GM12878 (cell line): ENCODE results near the gene NTM. TPM values are rescaled to one million over a fixed set of nuclear protein-coding genes. Genes with fewer than 3 reads are reported as not detected.

Experiments used
- ATAC-seq: fragments of 200-7000 bp; cut with Tn5 transposase; 3 replicates; pipeline ENCODE4 v1.9.1; 2020; ENCODE audit warnings: mild to moderate bottlenecking, moderate library complexity
- BruUV-seq: library from RNA; stranded (reverse); fragments of 400-500 nt; replicated peaks from 2 replicates; lab custom pipeline; 2021; lab: Mats Ljungman, UMichigan
- CTCF ChIA-PET: fragments of 300-600 bp; sonication (Branson Sonifier 250); formaldehyde crosslinking; extraction: SDS; loops from one replicate; lab custom pipeline; 2021; ENCODE audit warnings: inconsistent platforms; lab: Yijun Ruan, JAX
- POLR2A ChIA-PET: fragments of 350-600 bp; formaldehyde crosslinking; extraction: SDS; loops from one replicate; lab custom pipeline; 2021; ENCODE audit warnings: inconsistent platforms; lab: Charles Lee
- RAD21 ChIA-PET: fragments of 300-600 bp; sonication (Branson Sonifier 250); formaldehyde crosslinking; loops from one replicate; lab custom pipeline; 2023; ENCODE audit warnings: antibody characterized with exemption; ENCODE audit not compliant: unreplicated experiment; lab: Charles Lee
- SMC1A ChIA-PET: fragments of 300-600 bp; sonication (Branson Sonifier 250); formaldehyde crosslinking; loops from one replicate; lab custom pipeline; 2023; ENCODE audit not compliant: unreplicated experiment, uncharacterized antibody; lab: Charles Lee
- DNase-seq: peaks from one replicate; pipeline ENCODE4 v3.0.0-alpha.2; 2011; ENCODE audit warnings: low read depth, low spot score
- FAIRE-seq: peaks from 3 replicates; lab custom pipeline; 2011; peaks lifted over from hg19 to GRCh38; lab: Jason Lieb, UNC
- H2AFZ ChIP-seq: 2 replicates; pipeline ENCODE4 v1.6.0; 2011; ENCODE audit warnings: low read depth, low read length, control low read depth; ENCODE audit not compliant: control insufficient read depth
- H3K27ac ChIP-seq: 2 replicates; pipeline ENCODE4 v1.5.1; 2011; ENCODE audit warnings: control low read depth; ENCODE audit not compliant: control insufficient read depth, insufficient read depth
- H3K27me3 ChIP-seq, 2 experiments: replicated peaks in 1 of 2; 2 replicates each; pipeline versions ENCODE4 v1.6.0 to v1.6.1; 2011; ENCODE audit warnings: low read length in 1 of 2; ENCODE audit not compliant: control insufficient read depth in 2 of 2, insufficient read depth in 2 of 2
- H3K36me3 ChIP-seq, 2 experiments: 2 replicates each; pipeline ENCODE4 v1.5.1; 2011; ENCODE audit warnings: low read length in 1 of 2; ENCODE audit not compliant: control insufficient read depth in 2 of 2, insufficient read depth in 2 of 2
- H3K4me1 ChIP-seq: 2 replicates; pipeline ENCODE4 v1.6.1; 2011; ENCODE audit warnings: mild to moderate bottlenecking, low read length, moderate library complexity, mixed read lengths; ENCODE audit not compliant: control insufficient read depth, insufficient read depth
- H3K4me2 ChIP-seq: 2 replicates; pipeline ENCODE4 v1.6.0; 2011; ENCODE audit warnings: control low read depth; ENCODE audit not compliant: control insufficient read depth, insufficient read depth
- H3K4me3 ChIP-seq: fragments of 200-600 bp; sonication (generic); 2 replicates; pipeline ENCODE4 v1.5.1; 2016
- H3K79me2 ChIP-seq: 2 replicates; pipeline ENCODE4 v1.6.0; 2011; ENCODE audit warnings: low read length; ENCODE audit not compliant: control insufficient read depth, insufficient read depth
- H3K9ac ChIP-seq: 2 replicates; pipeline ENCODE4 v1.8.0; 2011; ENCODE audit warnings: low read length, control low read depth, mixed read lengths; ENCODE audit not compliant: control insufficient read depth, insufficient read depth
- H3K9me3 ChIP-seq: replicated peaks from 3 replicates; pipeline ENCODE4 v1.5.1; 2011; ENCODE audit warnings: mild to moderate bottlenecking, low read length; ENCODE audit not compliant: control insufficient read depth, insufficient read depth
- H4K20me1 ChIP-seq: 2 replicates; pipeline ENCODE4 v1.6.0; 2011; ENCODE audit not compliant: control insufficient read depth, insufficient read depth
- CHD1 ChIP-seq: IDR thresholded peaks from 2 replicates; pipeline ENCODE4 v1.6.1; 2012; ENCODE audit warnings: low read depth, low read length, improper control_type of control experiment
- KDM1A ChIP-seq: fragments of 200-600 bp; sonication (generic); IDR thresholded peaks from 2 replicates; pipeline ENCODE4 v1.6.1; 2016; ENCODE audit warnings: borderline replicate concordance
- MXI1 ChIP-seq: fragments of 150-350 bp; IDR thresholded peaks from 2 replicates; pipeline ENCODE4 v1.6.1; 2011; ENCODE audit warnings: low read depth, mild to moderate bottlenecking, inconsistent platforms, low read length, improper control_type of control experiment
- SKIL ChIP-seq: fragments of 450-650 bp; IDR thresholded peaks from 2 replicates; pipeline ENCODE4 v1.6.1; 2017; ENCODE audit warnings: mild to moderate bottlenecking, low read depth, inconsistent platforms; ENCODE audit not compliant: poor library complexity, severe bottlenecking
- WGBS: methylation state at CpG from one replicate; pipeline ENCODE4 v1.1.6; 2016; ENCODE audit warnings: low lambda C conversion rate; ENCODE audit not compliant: insufficient replicate concordance, insufficient coverage; ENCODE audit errors: missing lambda C conversion rate; 5-methylcytosine and 5-hydroxymethylcytosine counted together
- in situ Hi-C: fragments of 300-500 bp; cut with MboI; formaldehyde crosslinking; loops from 9 replicates; pipeline ENCODE4 v1.14.3; 2018; ENCODE audit warnings: mixed read lengths
- intact Hi-C: fragments of 100-400 bp; cut with micrococcal nuclease; formaldehyde crosslinking; loops from one replicate; pipeline ENCODE4 v1.14.2; 2022; ENCODE audit not compliant: unreplicated experiment
- polyA plus RNA-seq, 11 experiments: library from polyadenylated mRNA; depleted of rRNA in 4 of 11; unstranded in 6 of 11; stranded (reverse) in 5 of 11; fragments of >200 nt; fragmentation: Nextera tagmentation in 4 of 11; fragmentation: Illumina TruSeq in 1 of 11; extraction: Ambion mirVana in 4 of 11; extraction: Trizol in 1 of 11; gene quantifications; 1 replicate in 1 of 11; 2 replicates in 10 of 11; pipeline versions ENCODE4 v1.2.1 to v1.2.3, GENCODE V29; 2011 to 2016; ENCODE audit warnings: inconsistent platforms in 2 of 11, missing spikeins in 2 of 11, low read depth in 1 of 11
- total RNA-seq, 4 experiments: library from RNA; depleted of rRNA in 3 of 4; stranded (reverse); fragments of >200 nt in 3 of 4; fragmentation: Illumina TruSeq in 1 of 4; extraction: Trizol in 1 of 4; gene quantifications; 2 replicates each; pipeline versions ENCODE4 v1.2.1 to v1.2.3, GENCODE V29; 2013 to 2021
- TF ChIP-seq, protein P1 (sequence below): fragments of 450-650 bp; IDR thresholded peaks from 2 replicates; pipeline ENCODE4 v1.6.1; 2017; ENCODE audit warnings: mild to moderate bottlenecking, moderate library complexity

NTM gene
- total and polyA plus RNA-seq, 10 of the 15 experiments (the other 5 are each of a cell fraction or from before 2014, with no cell fraction given), result not detected

DNA sequence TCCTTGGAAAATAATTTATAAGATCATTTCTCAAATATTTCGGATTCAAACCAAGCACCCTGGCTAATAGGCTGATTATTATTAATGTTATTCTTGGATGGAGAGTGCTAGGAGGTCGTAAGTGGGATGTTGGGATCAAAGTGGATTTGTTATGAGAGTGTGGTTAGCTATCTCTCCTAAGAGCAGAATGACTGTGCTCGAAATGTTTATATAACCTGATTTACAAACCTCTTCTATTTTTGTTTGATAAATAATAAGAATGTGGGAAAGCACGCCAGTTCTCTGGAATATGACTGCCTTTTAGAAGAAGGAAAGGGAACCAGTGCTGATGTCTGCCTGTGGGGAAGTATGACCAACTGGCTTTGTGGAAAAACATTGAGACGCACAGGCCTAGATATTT, 527.5 kb downstream of the NTM start:
- in situ Hi-C loops, result no loop called here
- Histone ChIP-seq H3K4me1 (peaks cover 22% of the 10 kb centered on the region), H3K9ac (no peak overlapping the region), H3K27me3 (no peaks in the 10 kb centered on the region), H3K4me2 (no peak overlapping the region), H2AFZ (no peak overlapping the region), H3K36me3 (no peaks in the 10 kb centered on the region), H3K27ac (no peak overlapping the region), H3K9me3 (no peaks in the 10 kb centered on the region; the same call in 2 of the 3 replicates), H3K79me2 (no peaks in the 10 kb centered on the region), H4K20me1 (no peaks in the 10 kb centered on the region), H3K4me3 (no peak overlapping the region)
- ATAC-seq (no peak), FAIRE-seq (no peak), DNase-seq (no peak)
- TF ChIP-seq KDM1A (no peak), SKIL (no peak), MXI1 (no peak), CHD1 (no peak)
- TF ChIP-seq, protein P1, sequence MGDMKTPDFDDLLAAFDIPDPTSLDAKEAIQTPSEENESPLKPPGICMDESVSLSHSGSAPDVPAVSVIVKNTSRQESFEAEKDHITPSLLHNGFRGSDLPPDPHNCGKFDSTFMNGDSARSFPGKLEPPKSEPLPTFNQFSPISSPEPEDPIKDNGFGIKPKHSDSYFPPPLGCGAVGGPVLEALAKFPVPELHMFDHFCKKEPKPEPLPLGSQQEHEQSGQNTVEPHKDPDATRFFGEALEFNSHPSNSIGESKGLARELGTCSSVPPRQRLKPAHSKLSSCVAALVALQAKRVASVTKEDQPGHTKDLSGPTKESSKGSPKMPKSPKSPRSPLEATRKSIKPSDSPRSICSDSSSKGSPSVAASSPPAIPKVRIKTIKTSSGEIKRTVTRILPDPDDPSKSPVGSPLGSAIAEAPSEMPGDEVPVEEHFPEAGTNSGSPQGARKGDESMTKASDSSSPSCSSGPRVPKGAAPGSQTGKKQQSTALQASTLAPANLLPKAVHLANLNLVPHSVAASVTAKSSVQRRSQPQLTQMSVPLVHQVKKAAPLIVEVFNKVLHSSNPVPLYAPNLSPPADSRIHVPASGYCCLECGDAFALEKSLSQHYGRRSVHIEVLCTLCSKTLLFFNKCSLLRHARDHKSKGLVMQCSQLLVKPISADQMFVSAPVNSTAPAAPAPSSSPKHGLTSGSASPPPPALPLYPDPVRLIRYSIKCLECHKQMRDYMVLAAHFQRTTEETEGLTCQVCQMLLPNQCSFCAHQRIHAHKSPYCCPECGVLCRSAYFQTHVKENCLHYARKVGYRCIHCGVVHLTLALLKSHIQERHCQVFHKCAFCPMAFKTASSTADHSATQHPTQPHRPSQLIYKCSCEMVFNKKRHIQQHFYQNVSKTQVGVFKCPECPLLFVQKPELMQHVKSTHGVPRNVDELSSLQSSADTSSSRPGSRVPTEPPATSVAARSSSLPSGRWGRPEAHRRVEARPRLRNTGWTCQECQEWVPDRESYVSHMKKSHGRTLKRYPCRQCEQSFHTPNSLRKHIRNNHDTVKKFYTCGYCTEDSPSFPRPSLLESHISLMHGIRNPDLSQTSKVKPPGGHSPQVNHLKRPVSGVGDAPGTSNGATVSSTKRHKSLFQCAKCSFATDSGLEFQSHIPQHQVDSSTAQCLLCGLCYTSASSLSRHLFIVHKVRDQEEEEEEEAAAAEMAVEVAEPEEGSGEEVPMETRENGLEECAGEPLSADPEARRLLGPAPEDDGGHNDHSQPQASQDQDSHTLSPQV, result no peak
- ChIA-PET CTCF (no interaction called here), POLR2A (no interaction called here), SMC1A (no interaction called here), RAD21 (no interaction called here)
- intact Hi-C loops, result no loop called here
- no TSS peak for BruUV-seq
- whole genome bisulfite sequencing, result 45% methylated on average over 5 of the region's 5 CpGs
